WTC11 (cell line): ENCODE results near the gene SUGT1.

ENCODE experiments used
- CTCF ChIP-seq: fragments of 200-600 bp; IDR thresholded peaks from 2 replicates; pipeline ENCODE4 v1.8.0; 2022; ENCODE audit warnings: antibody characterized with exemption
- FOXK1 ChIP-seq: sonication (generic); formaldehyde crosslinking; IDR thresholded peaks from 2 replicates; pipeline ENCODE4 v1.8.0; 2022; ENCODE audit warnings: mild to moderate bottlenecking, moderate library complexity, missing genetic modification reagents
- MAX ChIP-seq: sonication (generic); formaldehyde crosslinking; IDR thresholded peaks from 2 replicates; pipeline ENCODE4 v1.8.0; 2022; ENCODE audit warnings: mild to moderate bottlenecking, missing genetic modification reagents
- MLX ChIP-seq: sonication (generic); formaldehyde crosslinking; IDR thresholded peaks from 2 replicates; pipeline ENCODE4 v1.8.1; 2023; ENCODE audit warnings: mild to moderate bottlenecking, missing genetic modification reagents, moderate library complexity
- TEAD1 ChIP-seq: sonication (generic); formaldehyde crosslinking; IDR thresholded peaks from 2 replicates; pipeline ENCODE4 v1.8.0; 2022; ENCODE audit warnings: mild to moderate bottlenecking, missing genetic modification reagents
- ZNF263 ChIP-seq: sonication (generic); formaldehyde crosslinking; IDR thresholded peaks from 2 replicates; pipeline ENCODE4 v1.8.1; 2022; ENCODE audit warnings: low read depth, mild to moderate bottlenecking, moderate library complexity, missing genetic modification reagents
- ZNF512 ChIP-seq: sonication (generic); formaldehyde crosslinking; IDR thresholded peaks from 2 replicates; pipeline ENCODE4 v1.8.1; 2022; ENCODE audit warnings: missing genetic modification reagents, borderline replicate concordance
- ZSCAN18 ChIP-seq: fragments of 250-450 bp; sonication (Bioruptor Pico); IDR thresholded peaks from 2 replicates; pipeline ENCODE4 v2.1.2; 2022; ENCODE audit warnings: mild to moderate bottlenecking, moderate library complexity

- TF ChIP-seq FOXK1 (CRISPR knock-in tag) (no peak), MAX (CRISPR knock-in tag) (no peak), ZNF263 (CRISPR knock-in tag) (no peak), CTCF (no peak), TEAD1 (no peak), ZNF512 (CRISPR knock-in tag) (no peak), ZSCAN18 (CRISPR knock-in tag) (no peak), MLX (CRISPR knock-in tag) (no peak)
These were observed 18.1 kb downstream of the SUGT1 start for GRCh38 chr13:52670726-52671125.
